ENCODE data around the gene KRTAP26-1.

DNA sequence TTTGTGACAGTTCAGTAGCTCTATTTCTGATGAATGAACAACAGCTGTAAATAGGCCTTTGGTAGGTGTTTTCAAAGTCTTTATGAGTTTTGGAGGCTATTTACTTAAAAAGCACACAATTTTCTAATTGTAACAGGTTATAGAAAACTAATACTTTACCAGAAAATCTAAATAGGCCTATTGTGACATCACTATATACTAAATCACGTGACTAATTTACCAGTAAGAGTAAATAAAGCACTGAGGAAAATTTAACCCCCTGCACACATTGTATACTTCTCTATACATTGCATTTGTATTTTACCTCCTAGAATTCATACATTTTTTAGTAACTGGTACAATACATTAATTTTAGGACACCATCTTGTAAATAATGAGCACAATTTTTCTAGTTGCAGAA lies 15.0 kb downstream of the KRTAP26-1 start:
- TF ChIP-seq, protein P1, sequence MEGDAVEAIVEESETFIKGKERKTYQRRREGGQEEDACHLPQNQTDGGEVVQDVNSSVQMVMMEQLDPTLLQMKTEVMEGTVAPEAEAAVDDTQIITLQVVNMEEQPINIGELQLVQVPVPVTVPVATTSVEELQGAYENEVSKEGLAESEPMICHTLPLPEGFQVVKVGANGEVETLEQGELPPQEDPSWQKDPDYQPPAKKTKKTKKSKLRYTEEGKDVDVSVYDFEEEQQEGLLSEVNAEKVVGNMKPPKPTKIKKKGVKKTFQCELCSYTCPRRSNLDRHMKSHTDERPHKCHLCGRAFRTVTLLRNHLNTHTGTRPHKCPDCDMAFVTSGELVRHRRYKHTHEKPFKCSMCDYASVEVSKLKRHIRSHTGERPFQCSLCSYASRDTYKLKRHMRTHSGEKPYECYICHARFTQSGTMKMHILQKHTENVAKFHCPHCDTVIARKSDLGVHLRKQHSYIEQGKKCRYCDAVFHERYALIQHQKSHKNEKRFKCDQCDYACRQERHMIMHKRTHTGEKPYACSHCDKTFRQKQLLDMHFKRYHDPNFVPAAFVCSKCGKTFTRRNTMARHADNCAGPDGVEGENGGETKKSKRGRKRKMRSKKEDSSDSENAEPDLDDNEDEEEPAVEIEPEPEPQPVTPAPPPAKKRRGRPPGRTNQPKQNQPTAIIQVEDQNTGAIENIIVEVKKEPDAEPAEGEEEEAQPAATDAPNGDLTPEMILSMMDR (conservative IDR thresholded peaks at IDR 0.05) = no peak
- no peak for TF ChIP-seq EZH2 (IDR thresholded peaks at IDR 0.05; ENCODE audit: low read depth)

Data from PC-9 (cell line).